IMR-90 (cell line): ENCODE data around the gene FAM120A.

Source experiments
- CTCF ChIP-seq: conservative IDR thresholded peaks from 2 replicates; pipeline ENCODE4 v1.5.1; 2012; ENCODE audit warnings: mild to moderate bottlenecking, low read depth, low read length, improper control_type of control experiment
- POLR2A ChIP-seq: IDR thresholded peaks from 2 replicates; pipeline ENCODE4 v1.6.1; 2012; ENCODE audit warnings: mild to moderate bottlenecking, low read depth, low read length
- RAD21 ChIP-seq: IDR thresholded peaks from 2 replicates; pipeline ENCODE4 v1.6.1; 2012; ENCODE audit warnings: low read length, improper control_type of control experiment

DNA sequence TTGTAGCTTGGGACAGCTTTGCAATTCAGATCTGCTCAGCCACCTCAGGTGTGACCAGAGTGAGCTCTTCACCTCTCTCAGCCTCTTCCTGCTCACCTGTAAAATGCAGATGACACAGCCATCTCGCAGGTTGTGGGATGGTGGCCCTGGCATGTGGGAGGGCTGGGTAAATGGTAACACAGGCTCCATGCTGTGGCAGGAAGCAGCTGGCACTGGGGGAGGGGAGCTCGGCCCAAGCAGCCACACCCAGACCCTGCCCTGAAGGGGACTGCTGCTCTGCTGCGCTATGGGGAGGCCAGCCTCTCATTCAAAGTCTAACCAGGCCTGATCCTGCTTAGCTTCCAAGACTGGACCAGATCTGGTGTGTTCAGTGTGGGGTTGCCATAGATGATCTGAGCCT, 149.0 kb downstream of the FAM120A start:
- TF ChIP-seq RAD21, result no peak
- no peak for TF ChIP-seq POLR2A
- no peak for TF ChIP-seq CTCF
